OCI-LY1 (cell line): ENCODE data around the gene DAPL1.

Source experiments
- H2AFZ ChIP-seq: fragments of 200-600 bp; sonication (generic), shearing (Covaris generic); 2 replicates; pipeline ENCODE4 v1.6.0; 2014; ENCODE audit warnings: antibody characterized with exemption, mild to moderate bottlenecking, low read length
- H3F3A ChIP-seq: fragments of 200-600 bp; sonication (generic), shearing (Covaris generic); 2 replicates; pipeline ENCODE4 v1.6.0; 2014; ENCODE audit warnings: mild to moderate bottlenecking, antibody characterized with exemption, low read length, moderate library complexity; ENCODE audit not compliant: insufficient read depth
- H3K27ac ChIP-seq: fragments of 200-600 bp; sonication (generic); 2 replicates; pipeline ENCODE4 v1.5.1; 2014; ENCODE audit warnings: low read length, mixed run types, mild to moderate bottlenecking, low read depth; ENCODE audit not compliant: poor library complexity, severe bottlenecking
- H3K27me3 ChIP-seq: fragments of 200-600 bp; sonication (generic); 2 replicates; pipeline ENCODE4 v1.6.0; 2014; ENCODE audit warnings: antibody characterized with exemption, mild to moderate bottlenecking, low read length, moderate library complexity; ENCODE audit not compliant: insufficient read depth
- H3K36me3 ChIP-seq: fragments of 200-600 bp; sonication (generic); 2 replicates; pipeline ENCODE4 v1.6.1; 2014; ENCODE audit warnings: mild to moderate bottlenecking, antibody characterized with exemption, low read length, moderate library complexity, mixed read lengths; ENCODE audit not compliant: insufficient read depth
- H3K4me1 ChIP-seq: fragments of 200-600 bp; sonication (generic); 2 replicates; pipeline ENCODE4 v1.5.1; 2014; ENCODE audit warnings: mild to moderate bottlenecking, low read length, moderate library complexity; ENCODE audit not compliant: insufficient read depth, severe bottlenecking
- H3K4me2 ChIP-seq: fragments of 200-600 bp; sonication (generic), shearing (Covaris generic); 2 replicates; pipeline ENCODE4 v1.6.1; 2014; ENCODE audit warnings: low read length
- H3K4me3 ChIP-seq: fragments of 200-600 bp; sonication (generic); 2 replicates; pipeline ENCODE4 v1.5.1; 2014; ENCODE audit warnings: low read length, low read depth, mild to moderate bottlenecking, mixed read lengths; ENCODE audit not compliant: poor library complexity, severe bottlenecking
- H3K79me2 ChIP-seq: fragments of 200-600 bp; shearing (Covaris generic); 2 replicates; pipeline ENCODE4 v1.6.1; 2016; ENCODE audit warnings: mixed run types, low read length, mixed read lengths; ENCODE audit not compliant: insufficient read depth
- H3K9ac ChIP-seq: fragments of 200-600 bp; sonication (generic), shearing (Covaris generic); 2 replicates; pipeline ENCODE4 v1.6.1; 2014; ENCODE audit warnings: mild to moderate bottlenecking, low read length, mixed read lengths
- H3K9me2 ChIP-seq: fragments of 200-600 bp; sonication (generic), shearing (Covaris generic); 2 replicates; pipeline ENCODE4 v1.6.1; 2014; ENCODE audit warnings: low read depth, mild to moderate bottlenecking, low read length, mixed read lengths
- H3K9me3 ChIP-seq: fragments of 200-600 bp; shearing (Covaris generic); 2 replicates; pipeline ENCODE4 v1.6.1; 2014; ENCODE audit warnings: low read length, mixed read lengths
- H4K20me1 ChIP-seq: fragments of 200-600 bp; sonication (generic), shearing (Covaris generic); 2 replicates; pipeline ENCODE4 v1.6.0; 2016; ENCODE audit warnings: mild to moderate bottlenecking, low read length; ENCODE audit not compliant: insufficient read depth
- EZH2 ChIP-seq: fragments of 200-600 bp; sonication (generic), shearing (Covaris generic); IDR thresholded peaks from 2 replicates; pipeline ENCODE4 v1.8.0; 2017; ENCODE audit warnings: borderline replicate concordance, mixed run types, mild to moderate bottlenecking, antibody characterized with exemption, low read length, moderate library complexity, mixed read lengths
- TF ChIP-seq, protein P1 (sequence below): fragments of 200-600 bp; sonication (generic), shearing (Covaris generic); IDR thresholded peaks from 2 replicates; pipeline ENCODE4 v1.5.1; 2017; ENCODE audit warnings: mild to moderate bottlenecking, antibody characterized with exemption, low read length, moderate library complexity, mixed read lengths

The DAPL1 gene

DNA sequence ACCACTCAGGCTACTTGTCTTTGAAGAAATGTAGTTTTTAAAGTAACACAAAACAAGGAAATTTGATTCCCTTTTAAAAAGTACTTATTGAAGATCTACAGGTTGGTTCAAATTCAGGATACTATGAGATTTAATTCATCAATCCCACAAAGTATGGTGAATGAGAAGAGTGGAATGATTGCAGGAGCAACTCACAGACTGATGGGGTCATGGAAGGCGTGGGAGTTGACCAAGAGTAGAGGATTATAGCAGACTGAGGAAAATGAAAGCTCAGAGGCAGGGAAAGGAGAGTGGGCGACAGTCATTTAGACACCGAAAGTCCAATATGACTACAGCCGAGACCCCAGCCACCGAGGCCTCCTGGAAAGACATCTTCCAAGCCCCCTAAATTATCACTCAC, 12.5 kb upstream of the DAPL1 start:
- peaks cover 28% of the 10 kb centered on the region for H3K4me1 ChIP-seq
- H3K36me3 ChIP-seq: no peaks in the 10 kb centered on the region
- H3K9ac ChIP-seq: no peak overlapping the region
- peak overlapping the region; percentile 89 for H3K27ac ChIP-seq
- H3K27me3 ChIP-seq: no peaks in the 10 kb centered on the region
- TF ChIP-seq EZH2: no peak
- TF ChIP-seq, protein P1, sequence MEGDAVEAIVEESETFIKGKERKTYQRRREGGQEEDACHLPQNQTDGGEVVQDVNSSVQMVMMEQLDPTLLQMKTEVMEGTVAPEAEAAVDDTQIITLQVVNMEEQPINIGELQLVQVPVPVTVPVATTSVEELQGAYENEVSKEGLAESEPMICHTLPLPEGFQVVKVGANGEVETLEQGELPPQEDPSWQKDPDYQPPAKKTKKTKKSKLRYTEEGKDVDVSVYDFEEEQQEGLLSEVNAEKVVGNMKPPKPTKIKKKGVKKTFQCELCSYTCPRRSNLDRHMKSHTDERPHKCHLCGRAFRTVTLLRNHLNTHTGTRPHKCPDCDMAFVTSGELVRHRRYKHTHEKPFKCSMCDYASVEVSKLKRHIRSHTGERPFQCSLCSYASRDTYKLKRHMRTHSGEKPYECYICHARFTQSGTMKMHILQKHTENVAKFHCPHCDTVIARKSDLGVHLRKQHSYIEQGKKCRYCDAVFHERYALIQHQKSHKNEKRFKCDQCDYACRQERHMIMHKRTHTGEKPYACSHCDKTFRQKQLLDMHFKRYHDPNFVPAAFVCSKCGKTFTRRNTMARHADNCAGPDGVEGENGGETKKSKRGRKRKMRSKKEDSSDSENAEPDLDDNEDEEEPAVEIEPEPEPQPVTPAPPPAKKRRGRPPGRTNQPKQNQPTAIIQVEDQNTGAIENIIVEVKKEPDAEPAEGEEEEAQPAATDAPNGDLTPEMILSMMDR: no peak
- H3K4me3 ChIP-seq: no peak overlapping the region
- no peaks in the 10 kb centered on the region for H3K9me3 ChIP-seq
- H3K9me2 ChIP-seq: no peaks in the 10 kb centered on the region
- H4K20me1 ChIP-seq: no peaks in the 10 kb centered on the region
- no peak overlapping the region for H3K4me2 ChIP-seq
- H3K79me2 ChIP-seq: no peaks in the 10 kb centered on the region
- no peak overlapping the region for H2AFZ ChIP-seq
- H3F3A ChIP-seq: no peaks in the 10 kb centered on the region

DNA sequence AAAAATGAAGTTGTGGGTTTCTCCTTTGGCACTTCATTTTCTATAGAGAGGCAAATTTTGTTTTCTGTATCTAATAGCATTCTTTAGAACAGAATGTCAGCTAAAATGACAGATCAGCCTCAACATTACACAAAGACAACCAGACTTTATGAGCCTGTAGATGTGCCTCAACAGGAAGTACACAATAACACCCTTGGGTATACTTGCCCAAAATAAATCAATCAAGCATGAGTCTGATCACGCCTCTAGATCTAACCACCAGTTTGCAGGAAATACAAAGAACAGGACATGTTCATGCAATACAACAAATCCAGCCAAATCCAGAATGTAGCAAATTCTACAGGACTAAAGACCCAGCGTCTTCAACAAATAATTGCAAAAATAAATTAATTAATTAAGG, 11.2 kb upstream of the DAPL1 start:
- H3K9me3 ChIP-seq: no peaks in the 10 kb centered on the region
- no peaks in the 10 kb centered on the region for H3K79me2 ChIP-seq
- no peaks in the 10 kb centered on the region for H4K20me1 ChIP-seq
- peak overlapping the region; percentile 48; the same call in 1 of the 2 replicates for H3K4me2 ChIP-seq
- H3K27me3 ChIP-seq: no peaks in the 10 kb centered on the region
- no peak for TF ChIP-seq EZH2
- TF ChIP-seq, protein P1: no peak
- H2AFZ ChIP-seq: no peak overlapping the region
- H3K36me3 ChIP-seq: no peaks in the 10 kb centered on the region
- H3K4me3 ChIP-seq: no peak overlapping the region
- peak overlapping the region; percentile 20; the same call in 1 of the 2 replicates for H3K9ac ChIP-seq
- peak overlapping the region; percentile 89 for H3K27ac ChIP-seq
- H3F3A ChIP-seq: no peaks in the 10 kb centered on the region
- H3K4me1 ChIP-seq: peaks cover 28% of the 10 kb centered on the region
- no peaks in the 10 kb centered on the region for H3K9me2 ChIP-seq

DNA sequence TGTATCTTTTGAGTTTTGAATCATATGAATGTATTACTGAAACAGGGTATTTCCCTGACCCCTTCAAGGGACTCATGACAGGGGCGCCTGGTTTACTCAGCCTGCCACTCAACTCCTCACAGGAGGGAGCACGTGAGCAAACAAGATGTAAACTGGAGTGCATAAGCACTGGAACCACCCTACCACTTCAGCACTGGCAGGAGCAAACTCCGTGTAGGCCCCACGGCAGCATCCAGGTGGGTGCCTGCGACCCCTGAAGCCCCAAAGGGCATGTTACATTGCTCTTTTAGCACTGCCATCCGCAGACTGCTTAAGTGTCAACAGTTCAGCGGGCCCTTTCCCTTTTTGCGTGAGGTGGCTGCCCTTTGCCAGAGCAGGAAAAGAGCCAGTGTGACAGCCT, 8.2 kb upstream of the DAPL1 start:
- Histone ChIP-seq H3K9me2 (no peaks in the 10 kb centered on the region), H2AFZ (no peak overlapping the region), H3K27ac (no peak overlapping the region), H3K27me3 (no peaks in the 10 kb centered on the region), H3K9me3 (no peaks in the 10 kb centered on the region), H3K9ac (no peak overlapping the region), H3K4me3 (no peak overlapping the region), H4K20me1 (no peaks in the 10 kb centered on the region), H3F3A (no peaks in the 10 kb centered on the region), H3K36me3 (no peaks in the 10 kb centered on the region), H3K4me1 (peaks cover 28% of the 10 kb centered on the region), H3K4me2 (no peak overlapping the region), H3K79me2 (no peaks in the 10 kb centered on the region)
- TF ChIP-seq, protein P1: no peak
- no peak for TF ChIP-seq EZH2
